Kidney glomerular epithelial cell (primary cell): ENCODE results near the gene GPR22.
A peak's percentile ranks its signal among the peaks of the same experiment; 100 is the strongest.

Experiments
- DNase-seq: peaks from one replicate; lab custom pipeline; 2025; lab: John Stamatoyannopoulos, UW

Gene GPR22

DNA sequence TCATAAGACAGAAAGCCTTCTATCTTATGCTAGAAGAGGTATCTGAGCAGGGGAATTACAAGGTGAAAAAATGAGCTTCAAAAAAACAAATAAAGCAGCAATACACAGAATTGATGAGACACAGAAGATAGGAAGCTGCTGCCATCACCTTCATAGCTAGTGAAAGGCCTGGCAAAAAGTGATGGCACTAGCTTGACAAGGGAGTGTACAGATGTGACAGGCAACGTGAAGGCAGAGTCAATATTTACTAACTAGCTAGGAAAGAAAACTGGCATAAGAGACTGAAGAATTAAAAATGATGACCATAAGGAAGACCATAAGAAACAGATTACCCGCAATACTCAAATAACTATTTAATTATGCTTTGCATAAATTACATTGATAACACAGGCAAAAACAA is 9.4 kb downstream of the GPR22 start:
- DNase-seq = no peak

DNA sequence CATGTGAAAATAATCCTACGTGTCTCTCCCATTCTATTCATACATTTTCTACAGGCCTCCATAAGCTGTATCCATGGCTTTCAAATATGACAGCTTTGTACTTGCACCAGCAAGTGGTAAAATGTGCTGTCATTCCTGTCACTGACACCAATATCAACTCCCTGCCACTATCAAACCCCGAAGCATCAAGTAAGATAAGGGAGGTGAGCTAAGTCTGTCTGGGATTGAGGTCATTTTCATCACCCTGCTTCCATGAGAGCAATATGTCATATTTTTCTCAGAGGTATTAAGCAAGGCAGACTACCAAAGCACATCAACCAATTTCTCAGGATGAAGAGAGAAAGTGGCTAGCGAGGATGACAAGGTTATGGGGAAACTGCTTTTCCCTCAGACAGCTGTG is 11.1 kb downstream of the GPR22 start:
- DNase-seq = no peak

DNA sequence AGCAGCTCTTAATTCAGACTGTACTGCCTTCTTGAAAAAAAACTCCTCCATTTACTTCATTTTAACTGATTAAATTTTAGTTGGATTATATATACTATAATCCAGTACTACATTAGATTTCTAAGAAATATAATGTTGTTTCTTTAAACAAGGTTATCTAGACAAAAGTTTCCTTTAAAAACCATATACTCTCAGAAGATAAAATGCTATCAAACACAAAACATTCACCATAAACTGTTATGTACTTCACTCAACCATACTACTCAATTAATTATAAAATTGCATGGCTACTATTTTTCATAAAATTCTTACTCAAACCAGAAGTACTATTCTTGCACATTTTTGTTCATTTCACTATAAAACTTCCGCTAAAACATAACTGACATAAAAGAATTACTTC is 12.7 kb downstream of the GPR22 start:
- no peak for DNase-seq

DNA sequence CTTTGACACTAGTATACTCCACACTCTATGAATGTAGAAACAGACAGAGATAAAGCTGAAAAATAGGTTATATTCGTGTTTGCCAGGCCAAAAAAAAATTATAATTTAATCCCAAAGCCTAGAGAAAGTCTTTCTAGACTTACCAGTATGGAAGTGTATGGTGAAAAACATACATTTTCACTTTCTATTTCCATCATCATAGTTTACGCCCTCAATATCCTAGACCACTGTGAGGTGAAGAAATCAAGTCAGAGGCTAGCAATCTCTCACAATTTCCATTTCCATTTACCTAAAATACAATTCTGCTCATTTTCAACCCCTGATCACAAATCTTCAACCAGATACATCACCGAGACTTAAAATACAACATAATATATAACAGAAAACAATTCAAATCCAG is 16.2 kb downstream of the GPR22 start:
- DNase-seq = no peak

DNA sequence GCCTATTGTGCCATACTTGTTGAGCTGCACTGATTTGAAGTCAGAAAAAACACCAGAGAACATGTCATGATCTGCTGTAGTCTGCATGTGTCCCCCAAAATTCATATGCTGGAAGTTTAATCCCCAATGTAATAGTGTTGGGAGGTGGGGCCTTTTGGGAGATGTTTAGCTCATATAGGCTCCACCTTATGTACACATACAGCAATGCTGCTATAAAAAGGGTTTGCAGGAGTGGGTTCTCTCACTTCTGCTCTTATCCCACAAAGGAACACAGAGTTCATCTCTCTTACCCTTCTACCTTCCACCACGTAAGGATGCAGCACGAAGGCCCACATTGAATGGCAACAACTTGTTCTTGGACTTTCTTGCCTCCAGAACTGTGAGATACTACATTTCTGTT is 23.0 kb downstream of the GPR22 start:
- no peak for DNase-seq

DNA sequence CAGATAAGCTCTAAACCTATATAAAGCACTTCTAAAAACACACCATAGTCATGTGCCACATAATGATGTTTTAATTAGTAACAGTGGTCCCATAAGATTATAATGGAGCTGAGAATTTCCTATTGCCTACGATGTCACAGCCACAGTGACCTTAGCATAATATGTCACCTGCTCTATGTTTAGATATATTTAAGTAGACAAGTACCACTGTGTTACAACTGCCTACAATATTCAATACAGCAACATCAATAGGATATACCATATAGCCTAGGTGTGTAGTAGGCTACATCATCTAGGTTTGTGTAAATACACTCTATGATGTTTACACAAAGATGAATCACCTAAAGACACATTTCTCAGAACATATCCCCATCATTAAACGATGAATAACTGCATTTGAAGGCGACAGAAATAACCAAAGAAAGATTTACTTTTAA is 24.5 kb downstream of the GPR22 start:
- DNase-seq = no peak

DNA sequence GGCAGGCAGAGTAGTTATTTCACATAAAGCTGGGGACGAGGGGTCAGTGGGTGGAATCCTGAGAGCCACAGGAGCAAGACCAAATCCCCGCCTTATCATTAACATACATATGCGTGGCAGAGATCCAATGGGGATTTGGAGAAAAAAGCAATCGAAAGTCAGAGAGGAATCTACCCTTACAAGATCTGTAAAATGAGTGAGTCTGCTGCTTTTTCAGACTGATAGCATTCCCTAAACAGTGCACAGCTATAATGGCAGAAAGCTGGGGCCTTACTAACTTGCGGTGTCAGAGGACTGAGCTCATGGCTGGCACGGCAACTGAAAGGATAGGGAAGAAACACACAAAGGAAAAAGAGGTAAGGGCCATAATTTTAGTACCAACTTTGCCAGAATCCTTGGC is 25.0 kb downstream of the GPR22 start:
- no peak for DNase-seq

DNA sequence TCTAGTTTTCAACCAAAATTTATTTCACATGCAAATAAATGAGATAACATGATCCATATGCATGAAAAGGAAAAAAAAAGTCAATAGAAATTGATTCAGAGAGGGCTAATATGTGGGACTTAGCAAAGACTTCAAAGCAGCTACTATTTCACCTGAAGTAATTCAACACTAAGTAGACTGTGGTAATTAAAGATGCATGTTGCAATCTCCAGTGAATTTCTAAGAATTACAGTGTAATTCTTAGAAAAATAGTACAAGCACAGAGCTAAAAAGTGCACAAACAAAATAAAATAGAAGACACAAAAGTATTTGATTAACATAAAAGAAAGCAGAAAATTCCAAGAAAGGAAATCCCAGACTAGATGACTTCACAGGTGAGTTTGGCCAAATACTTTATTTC is 25.7 kb downstream of the GPR22 start:
- no peak for DNase-seq

DNA sequence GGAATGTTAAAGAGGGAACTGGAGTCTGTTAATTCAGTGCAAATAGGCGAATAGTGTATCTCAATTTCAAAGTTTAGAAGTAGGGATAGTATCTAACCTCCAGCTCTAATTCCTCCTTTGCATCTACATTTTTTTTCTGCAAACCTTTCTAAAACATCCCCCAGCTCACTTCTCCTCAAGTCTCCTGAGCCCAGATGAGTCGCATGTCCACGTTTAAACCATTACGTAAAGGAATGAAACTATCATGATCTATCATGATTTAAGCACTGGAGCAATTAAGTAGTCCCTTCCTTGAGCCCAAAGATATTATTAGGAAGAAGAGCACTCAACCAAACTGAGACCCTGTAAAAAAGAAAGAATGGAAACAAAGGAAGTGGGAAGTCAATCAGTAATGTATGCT is 29.9 kb downstream of the GPR22 start:
- no peak for DNase-seq

DNA sequence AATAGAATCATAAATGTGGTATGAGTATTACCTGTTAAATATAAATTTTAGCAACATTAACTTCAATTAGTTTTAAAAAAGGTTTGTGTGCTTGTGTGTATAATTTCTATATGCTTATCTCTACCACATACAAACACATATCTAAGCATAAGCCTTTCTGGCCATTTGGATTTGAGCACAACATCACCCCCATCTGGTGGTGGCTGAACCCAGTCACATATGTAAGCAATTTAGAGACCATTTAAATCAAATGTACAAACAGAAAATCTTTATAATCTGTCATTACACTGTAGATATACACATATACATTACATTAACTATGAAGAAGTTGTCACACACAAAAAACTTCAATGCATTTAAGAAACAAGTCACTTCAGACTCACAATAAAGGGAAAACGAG is 31.7 kb downstream of the GPR22 start:
- DNase-seq = no peak

DNA sequence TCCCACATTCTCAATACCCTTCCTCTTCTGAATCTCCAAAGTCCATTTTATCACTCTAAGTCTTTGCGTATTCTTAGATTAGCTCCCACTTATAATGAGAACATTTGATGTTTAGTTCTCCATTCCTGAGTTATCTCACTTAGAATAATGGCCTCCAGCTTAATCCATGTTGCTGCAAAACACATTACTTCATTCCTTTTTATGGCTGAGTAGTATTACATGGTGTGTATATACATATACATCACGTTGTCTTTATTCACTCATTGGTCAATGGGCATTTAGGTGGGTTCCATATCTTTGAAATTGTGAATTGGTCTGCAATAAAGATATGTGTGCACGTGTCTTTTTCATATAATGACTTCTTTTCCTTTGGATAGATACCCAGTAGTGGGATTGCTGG is 32.3 kb downstream of the GPR22 start:
- DNase-seq = no peak

DNA sequence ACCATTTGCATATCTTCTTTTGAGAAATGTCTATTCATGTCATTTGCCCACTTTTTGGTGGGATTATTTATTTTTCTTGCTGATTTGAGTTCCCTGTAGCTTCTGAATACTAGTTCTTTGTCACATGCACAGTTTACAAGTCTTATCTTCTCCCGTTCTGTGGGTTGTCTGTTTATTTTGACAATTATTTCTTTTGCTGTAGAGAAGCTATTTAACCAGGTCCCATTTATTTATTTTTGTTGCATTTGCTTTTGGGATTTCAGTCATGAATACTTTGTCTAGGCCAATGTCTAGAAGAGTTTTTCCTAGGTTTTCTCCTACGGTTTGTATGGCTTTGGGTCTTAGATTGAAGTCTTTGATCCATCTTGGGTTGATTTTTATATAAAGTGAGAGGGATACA is 32.9 kb downstream of the GPR22 start:
- no peak for DNase-seq

DNA sequence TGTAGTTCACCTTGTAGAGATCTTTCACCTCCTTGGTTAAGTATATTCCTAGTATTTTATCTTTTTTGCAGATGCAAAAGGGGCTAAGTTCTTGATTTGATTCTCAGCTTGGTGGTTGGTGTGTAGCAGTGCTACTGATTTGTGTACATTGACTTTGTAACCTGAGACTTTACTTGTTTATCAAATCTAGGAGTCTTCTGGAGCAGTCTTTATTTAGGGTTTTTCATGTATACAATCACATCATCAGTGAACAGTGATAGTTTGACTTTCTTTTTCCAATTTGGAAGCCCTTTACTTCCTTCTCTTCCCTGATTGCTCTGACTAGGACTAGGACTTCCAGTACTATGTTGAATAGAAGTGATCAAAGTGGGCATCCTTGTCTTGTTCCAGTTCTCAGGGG is 33.8 kb downstream of the GPR22 start:
- DNase-seq = no peak

DNA sequence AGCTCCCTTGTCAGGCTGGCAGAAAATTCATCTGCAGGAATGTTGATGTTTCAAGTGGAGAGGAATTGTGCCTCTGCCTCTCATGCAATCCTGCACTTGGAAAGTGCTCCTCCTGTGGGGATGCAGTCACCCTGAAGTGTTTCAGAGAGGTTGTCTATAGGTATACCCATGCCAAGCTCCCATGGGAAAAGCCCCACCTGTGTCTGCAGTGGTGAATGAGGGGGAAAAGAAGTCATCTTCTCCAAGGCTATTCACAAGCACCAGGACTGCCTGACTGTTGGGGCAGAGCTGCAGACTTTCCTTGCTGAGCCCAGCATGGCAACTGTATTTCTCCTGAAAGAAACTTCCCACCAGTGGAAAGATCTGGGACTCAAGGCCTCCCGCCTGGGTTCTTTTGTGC is 35.5 kb downstream of the GPR22 start:
- DNase-seq = no peak

DNA sequence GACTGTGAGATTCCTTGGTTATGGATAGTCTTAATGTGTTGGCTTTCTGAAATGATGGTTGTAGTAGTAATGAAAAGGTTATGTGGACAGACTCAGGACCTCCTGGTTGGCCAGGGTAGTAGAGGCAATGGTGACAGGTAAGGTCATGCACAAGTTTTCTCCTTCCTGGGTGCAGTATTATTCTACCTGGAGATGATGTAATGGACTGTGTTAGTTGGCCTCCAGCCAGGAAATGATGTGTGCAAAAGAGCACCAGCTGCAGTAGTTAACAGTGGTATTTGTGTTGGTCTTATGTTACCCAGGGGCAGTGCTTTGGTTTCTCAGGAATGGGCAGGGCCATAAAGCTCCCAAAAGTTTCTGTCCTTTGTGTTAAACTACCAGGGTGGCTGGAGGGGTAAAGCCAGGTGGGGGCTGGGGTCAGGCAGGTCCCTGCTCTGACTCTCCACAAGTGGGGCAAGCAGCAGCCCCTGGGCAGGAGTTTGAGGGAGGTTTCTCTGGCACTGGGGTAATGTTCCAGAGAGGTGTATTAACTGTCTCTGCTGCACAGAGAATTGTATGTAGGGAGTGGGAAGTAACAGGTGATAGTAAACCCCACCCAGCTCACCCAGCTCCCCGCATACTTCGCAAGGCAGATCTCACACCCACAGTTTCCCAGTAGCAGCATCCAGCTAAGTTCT is 36.3 kb downstream of the GPR22 start:
- peak; percentile 11 for DNase-seq

DNA sequence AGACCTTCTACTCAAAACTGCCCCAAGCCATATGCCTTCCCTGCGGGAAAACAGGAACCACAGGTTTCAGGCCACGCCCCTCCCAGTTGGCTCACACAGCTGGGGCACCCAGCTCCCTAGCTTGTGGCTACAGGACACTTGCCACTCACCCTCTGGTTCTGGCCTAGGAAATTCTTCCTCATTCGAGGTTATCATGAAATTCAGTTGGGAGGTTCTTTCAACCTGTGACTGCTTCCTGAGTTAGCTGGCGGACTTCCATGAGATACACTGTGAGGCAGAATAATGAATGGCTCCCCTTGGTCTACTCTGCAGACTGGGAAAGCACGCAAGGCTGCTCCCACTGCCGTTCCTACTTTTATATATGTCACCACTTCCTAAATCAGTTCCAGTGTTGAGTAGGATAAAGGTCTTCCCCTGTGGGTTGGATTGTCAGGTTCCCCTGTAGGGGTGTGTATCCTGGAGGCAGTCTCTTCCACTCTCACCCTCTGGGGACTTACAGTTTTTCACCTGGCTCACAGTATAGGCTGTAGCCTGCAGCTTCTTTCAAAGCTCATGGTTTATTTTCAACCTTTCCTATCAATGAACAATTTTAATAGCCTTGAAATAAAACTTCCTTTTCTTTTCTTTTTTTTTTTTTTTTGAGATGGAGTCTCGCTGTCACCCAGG is 37.0 kb downstream of the GPR22 start:
- DNase-seq = no peak
